DMS 273 treated with DMSO at 0.1 percent for 48 hours (cell line): ENCODE data around the gene PYGM.
A peak's percentile ranks its signal among the peaks of the same experiment; 100 is the strongest.

Source experiments
- DNase-seq: peaks from one replicate; lab custom pipeline; 2025; lab: John Stamatoyannopoulos, UW

PYGM gene

GRCh38 chr11:64759722-64760719, at the start of gene PYGM:
PYGM (minus strand) TSS chr11:64759974; CDS start chr11:64759898, 76 bp downstream.
- DNase-seq, result no peak

GRCh38 chr11:64805481-64805880, 45.7 kb upstream of the PYGM start:
- no peak for DNase-seq

GRCh38 chr11:64804346-64805210, 44.8 kb upstream of the PYGM start:
- DNase-seq, result no peak

- DNase-seq, result no peak
Measured at GRCh38 chr11:64803846-64804345, 44.1 kb upstream of the PYGM start.

GRCh38 chr11:64803158-64803845, 43.5 kb upstream of the PYGM start, which contains the start of gene MAP4K2:
MAP4K2 (minus strand) TSS chr11:64803214; CDS start chr11:64803149, 65 bp downstream.
- DNase-seq, result peak; percentile 31

- DNase-seq, result no peak
Measured at GRCh38 chr11:64802370-64803157, 42.8 kb upstream of the PYGM start.

GRCh38 chr11:64801561-64802369, 42.0 kb upstream of the PYGM start:
- DNase-seq, result no peak

GRCh38 chr11:64801158-64801464, 41.3 kb upstream of the PYGM start:
- DNase-seq, result no peak

GRCh38 chr11:64800303-64801157, 40.8 kb upstream of the PYGM start:
- DNase-seq, result no peak

GRCh38 chr11:64799623-64800302, 40.0 kb upstream of the PYGM start:
- DNase-seq, result no peak

GRCh38 chr11:64799256-64799622, 39.5 kb upstream of the PYGM start:
- no peak for DNase-seq

- DNase-seq, result no peak
Measured at GRCh38 chr11:64796757-64797541, 37.2 kb upstream of the PYGM start.

- no peak for DNase-seq
Measured at GRCh38 chr11:64796047-64796756, 36.4 kb upstream of the PYGM start.

- no peak for DNase-seq
Measured at GRCh38 chr11:64794526-64794925, 34.8 kb upstream of the PYGM start.

- no peak for DNase-seq
Measured at GRCh38 chr11:64793271-64794160, 33.7 kb upstream of the PYGM start.

GRCh38 chr11:64792482-64792881, 32.7 kb upstream of the PYGM start:
- no peak for DNase-seq
